HepG2 (cell line): ENCODE measurements around the gene TOMM7. TPM values are rescaled to one million over a fixed set of nuclear protein-coding genes. Genes with fewer than 3 reads are reported as not detected.

Source experiments
- ATAC-seq: fragments of 200-7000 bp; cut with Tn5 transposase; 3 replicates; pipeline ENCODE4 v1.9.1; 2020; ENCODE audit warnings: mild to moderate bottlenecking, moderate library complexity
- BruUV-seq: library from RNA; stranded (reverse); fragments of 400-500 nt; replicated peaks from 2 replicates; lab custom pipeline; 2021; lab: Mats Ljungman, UMichigan
- CTCF ChIA-PET: fragments of 300-600 bp; formaldehyde crosslinking; extraction: SDS; loops from one replicate; lab custom pipeline; 2021; ENCODE audit warnings: low total read pairs, inconsistent platforms, low intra/inter-chr PET ratio; lab: Yijun Ruan, JAX
- POLR2A ChIA-PET: fragments of 350-600 bp; sonication (Branson Sonifier 250); formaldehyde crosslinking; loops from one replicate; lab custom pipeline; 2020; ENCODE audit warnings: antibody characterized with exemption, inconsistent platforms; lab: Yijun Ruan, JAX
- DNase-seq: peaks from one replicate; pipeline ENCODE4 v3.0.0-alpha.2; 2015; ENCODE audit warnings: low spot score
- FAIRE-seq: peaks from 3 replicates; lab custom pipeline; 2011; peaks lifted over from hg19 to GRCh38; lab: Jason Lieb, UNC
- H2AFZ ChIP-seq: one replicate; pipeline ENCODE4 v1.6.1; 2011; ENCODE audit warnings: low read length, inconsistent platforms
- H3K27ac ChIP-seq: fragments of 300-600 bp; 3 replicates; pipeline ENCODE4 v1.8.0; 2011; ENCODE audit warnings: mixed run types, mild to moderate bottlenecking, mixed read lengths, low read length, inconsistent platforms; ENCODE audit not compliant: insufficient read depth; ENCODE audit errors: extremely low read length
- H3K27me3 ChIP-seq, 2 experiments: fragments of 200-600 bp in 1 of 2; 2 replicates in 1 of 2; 3 replicates in 1 of 2; pipeline versions ENCODE4 v1.6.0 to v1.8.0; 2011; ENCODE audit warnings: low read length in 2 of 2, mild to moderate bottlenecking in 2 of 2, moderate library complexity in 2 of 2, inconsistent platforms in 1 of 2; ENCODE audit not compliant: insufficient read depth in 2 of 2, control insufficient read depth in 1 of 2
- H3K36me3 ChIP-seq, 2 experiments: fragments of 200-600 bp in 1 of 2; replicated peaks in 1 of 2; 2 replicates in 1 of 2; 3 replicates in 1 of 2; pipeline versions ENCODE4 v1.5.1 to v1.8.0; 2011; ENCODE audit warnings: low read length in 2 of 2, inconsistent platforms in 1 of 2; ENCODE audit not compliant: insufficient read depth in 2 of 2, control insufficient read depth in 1 of 2
- H3K4me1 ChIP-seq: 2 replicates; pipeline ENCODE4 v1.5.1; 2012; ENCODE audit warnings: low read length, inconsistent platforms; ENCODE audit not compliant: insufficient read depth
- H3K4me2 ChIP-seq: 2 replicates; pipeline ENCODE4 v1.6.0; 2011; ENCODE audit warnings: low read depth, low read length, inconsistent platforms
- H3K4me3 ChIP-seq, 3 experiments: fragments of 200-600 bp in 1 of 3; sonication (generic), shearing (Covaris generic) in 1 of 3; replicated peaks in 1 of 3; 2 replicates each; pipeline ENCODE4 v1.5.1; 2011 to 2016; ENCODE audit warnings: low read length in 3 of 3, inconsistent platforms in 2 of 3, low read depth in 2 of 3, mild to moderate bottlenecking in 2 of 3, control low read depth in 1 of 3, mixed read lengths in 1 of 3; ENCODE audit not compliant: insufficient read depth in 1 of 3
- H3K79me2 ChIP-seq: one replicate; pipeline ENCODE4 v1.6.1; 2011; ENCODE audit warnings: low read length, inconsistent platforms; ENCODE audit not compliant: insufficient read depth
- H3K9ac ChIP-seq: 2 replicates; pipeline ENCODE4 v1.6.0; 2011; ENCODE audit warnings: mild to moderate bottlenecking, low read depth, low read length, inconsistent platforms; ENCODE audit not compliant: insufficient read depth
- H3K9me3 ChIP-seq: 2 replicates; pipeline ENCODE4 v1.5.1; 2012; ENCODE audit warnings: mild to moderate bottlenecking, low read length
- H4K20me1 ChIP-seq: 2 replicates; pipeline ENCODE4 v1.6.0; 2011; ENCODE audit warnings: inconsistent platforms, mild to moderate bottlenecking, low read length, moderate library complexity; ENCODE audit not compliant: insufficient read depth
- CREBL2 ChIP-seq: sonication (generic); formaldehyde crosslinking; IDR thresholded peaks from 2 replicates; pipeline ENCODE4 v1.8.1; 2023; ENCODE audit warnings: missing genetic modification reagents, mild to moderate bottlenecking, borderline replicate concordance
- DNMT1 ChIP-seq: sonication (generic); formaldehyde crosslinking; IDR thresholded peaks from 2 replicates; pipeline ENCODE4 v1.5.1; 2020; ENCODE audit warnings: mild to moderate bottlenecking, missing genetic modification reagents
- PLSCR1 ChIP-seq: sonication (generic); formaldehyde crosslinking; IDR thresholded peaks from 2 replicates; pipeline ENCODE4 v1.5.0; 2020; ENCODE audit warnings: missing genetic modification reagents, mild to moderate bottlenecking, borderline replicate concordance
- ZNF224 ChIP-seq: sonication (generic); formaldehyde crosslinking; IDR thresholded peaks from 2 replicates; pipeline ENCODE4 v1.5.0; 2020; ENCODE audit warnings: mild to moderate bottlenecking, missing genetic modification reagents
- ZNF230 ChIP-seq: sonication (generic); formaldehyde crosslinking; IDR thresholded peaks from 2 replicates; pipeline ENCODE4 v1.4.0; 2020; ENCODE audit warnings: mild to moderate bottlenecking, missing genetic modification reagents
- ZNF615 ChIP-seq: sonication (generic); formaldehyde crosslinking; IDR thresholded peaks from 2 replicates; pipeline ENCODE4 v1.5.0; 2020; ENCODE audit warnings: mild to moderate bottlenecking, missing genetic modification reagents, borderline replicate concordance
- ZNF629 ChIP-seq: sonication (generic); formaldehyde crosslinking; conservative IDR thresholded peaks from 2 replicates; pipeline ENCODE4 v1.5.0; 2020; ENCODE audit warnings: missing genetic modification reagents
- ZNF713 ChIP-seq: sonication (generic); formaldehyde crosslinking; IDR thresholded peaks from 2 replicates; pipeline ENCODE4 v1.4.0; 2020; ENCODE audit warnings: mild to moderate bottlenecking, missing genetic modification reagents
- ZNF761 ChIP-seq: sonication (generic); formaldehyde crosslinking; conservative IDR thresholded peaks from 2 replicates; pipeline ENCODE4 v1.4.0; 2020; ENCODE audit warnings: mild to moderate bottlenecking, missing genetic modification reagents
- ZNF770 ChIP-seq: sonication (generic); formaldehyde crosslinking; IDR thresholded peaks from 2 replicates; pipeline ENCODE4 v1.5.0; 2020; ENCODE audit warnings: mild to moderate bottlenecking, missing genetic modification reagents
- ZNF772 ChIP-seq: sonication (generic); formaldehyde crosslinking; IDR thresholded peaks from 2 replicates; pipeline ENCODE4 v1.5.0; 2020; ENCODE audit warnings: mild to moderate bottlenecking, missing genetic modification reagents
- ZNF878 ChIP-seq: sonication (generic); formaldehyde crosslinking; IDR thresholded peaks from 2 replicates; pipeline ENCODE4 v1.8.1; 2023; ENCODE audit warnings: mild to moderate bottlenecking, missing genetic modification reagents, moderate library complexity
- ZZZ3 ChIP-seq: sonication (generic); formaldehyde crosslinking; IDR thresholded peaks from 2 replicates; pipeline ENCODE4 v1.4.0; 2020; ENCODE audit warnings: missing genetic modification reagents, mild to moderate bottlenecking, borderline replicate concordance
- WGBS: methylation state at CpG from one replicate; pipeline ENCODE4 v1.1.6; 2017; ENCODE audit warnings: low lambda C conversion rate; 5-methylcytosine and 5-hydroxymethylcytosine counted together
- in situ Hi-C: cut with HindIII; loops from 2 replicates; pipeline ENCODE4 v1.10.0; 2017; ENCODE audit warnings: low pct_unique_long_range_greater_than_20kb; ENCODE audit not compliant: extremely low pct_ligation_motif_present
- intact Hi-C: fragments of 100-400 bp; cut with micrococcal nuclease; formaldehyde crosslinking; loops from one replicate; pipeline ENCODE4 v1.10.0; 2022; ENCODE audit not compliant: unreplicated experiment
- polyA plus RNA-seq, 8 experiments: library from polyadenylated mRNA; depleted of rRNA in 3 of 8; stranded (reverse) in 7 of 8; unstranded in 1 of 8; fragments of >200 nt; fragmentation: Illumina TruSeq in 4 of 8; extraction: Trizol in 4 of 8; gene quantifications; 2 replicates each; pipeline versions ENCODE4 v1.2.1 to v1.2.3, GENCODE V29; 2011 to 2016; ENCODE audit warnings: low read depth in 4 of 8, missing spikeins in 1 of 8, mixed read lengths in 1 of 8; ENCODE audit not compliant: insufficient read depth in 1 of 8
- total RNA-seq, 5 experiments: library from RNA; depleted of rRNA; stranded (reverse); fragments of >200 nt; fragmentation: Illumina TruSeq; extraction: Trizol; gene quantifications; 2 replicates each; pipeline ENCODE4 v1.2.3, GENCODE V29; 2016; ENCODE audit warnings: low read depth in 1 of 5

Gene TOMM7
- total and polyA plus RNA-seq, 2 of the 13 experiments (the other 11 are each of a cell fraction or from before 2014, with no cell fraction given): 251 to 369 TPM

GRCh38 chr7:22821702-22822485, 755 bp downstream of the TOMM7 start:
- POLR2A ChIA-PET: interaction anchor here (0.7 to 2.5 kb wide), 6 partner anchors 10 to 36 kb away, joined by 3 to 13 read pairs (median 3); no protein-coding TSS in a partner anchor
- Histone ChIP-seq H3K4me3 (peak overlapping the region; percentile 70 to 95 (median 90)), H3K36me3 (peaks cover 1 to 14% of the 10 kb centered on the region in 2 experiments; a peak in 2 of 5 replicates), H3K4me2 (peak overlapping the region; percentile 78), H3K4me1 (peaks cover 37% of the 10 kb centered on the region), H3K9ac (peak overlapping the region; percentile 93), H3K79me2 (peaks cover 11% of the 10 kb centered on the region), H3K27me3 (no peaks in the 10 kb centered on the region; a peak in 1 of 5 replicates), H2AFZ (peak overlapping the region; percentile 83), H3K9me3 (no peaks in the 10 kb centered on the region), H3K27ac (peak overlapping the region; percentile 77), H4K20me1 (no peaks in the 10 kb centered on the region)
- TF ChIP-seq ZNF224 (CRISPR knock-in tag) (0 out of 2 replicates have a peak, but pooled peaks have one; percentile 71), ZNF615 (CRISPR knock-in tag) (0 out of 2 replicates have a peak, but pooled peaks have one; percentile 68), ZNF772 (CRISPR knock-in tag) (peak; percentile 13; the same call in 1 of the 2 replicates), ZNF713 (CRISPR knock-in tag) (no peak), ZNF629 (CRISPR knock-in tag) (peak; percentile 88), CREBL2 (no peak), ZNF761 (CRISPR knock-in tag) (no peak), ZNF230 (CRISPR knock-in tag) (0 out of 2 replicates have a peak, but pooled peaks have one; percentile 12), ZZZ3 (CRISPR knock-in tag) (0 out of 2 replicates have a peak, but pooled peaks have one; percentile 7), DNMT1 (CRISPR knock-in tag) (0 out of 2 replicates have a peak, but pooled peaks have one; percentile 41), PLSCR1 (CRISPR knock-in tag) (no peak), ZNF878 (CRISPR knock-in tag) (0 out of 2 replicates have a peak, but pooled peaks have one; percentile 57), ZNF770 (CRISPR knock-in tag) (peak; percentile 13; the same call in 1 of the 2 replicates)
- in situ Hi-C loops: no loop called here
- ATAC-seq: peak; percentile 61
- no peak for DNase-seq
- FAIRE-seq: no peak
- CTCF ChIA-PET: no interaction called here
- intact Hi-C loops: loop anchor here (1.0 kb wide), 1 partner anchor 36 kb away; no protein-coding TSS in a partner anchor
- BruUV-seq: TSS peak; percentile 75
- WGBS: 20% methylated on average over 18 of the region's 18 CpGs
